ENCODE results near the gene PRDX1.
A peak's percentile ranks its signal among the peaks of the same experiment; 100 is the strongest.

PRDX1 gene

DNA sequence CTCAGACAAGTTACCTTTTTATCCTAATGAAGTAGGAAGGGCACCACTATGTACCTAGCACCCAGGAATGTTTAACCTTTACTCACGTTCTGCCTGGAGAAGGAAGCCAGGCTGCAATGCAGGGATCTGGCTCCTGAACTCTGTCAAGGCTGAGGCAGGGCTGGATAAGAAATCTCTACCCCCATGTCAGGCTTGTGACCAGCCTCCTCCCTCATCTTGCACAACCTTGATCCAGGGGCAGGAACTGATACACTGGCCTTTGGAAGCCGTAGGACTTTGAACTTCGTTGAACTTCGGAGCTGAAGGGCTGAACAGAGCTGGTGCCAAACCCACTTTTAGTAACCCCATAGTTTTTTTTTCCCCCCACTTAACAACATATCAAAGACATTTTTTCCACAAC is 20.9 kb upstream of the PRDX1 start:
- DNase-seq = peak in 1 of 3 donors; percentile 9
- H3K4me3 ChIP-seq (ENCODE audit: control insufficient read depth in 1 of 7, extremely low read depth in 1 of 7, insufficient read depth in 4 of 7, low read depth in 2 of 7, low read length in 6 of 7) = peak overlapping the region in 1 of 7 experiments; percentile 18
- H3K9me3 ChIP-seq (ENCODE audit: control extremely low read depth in 1 of 5, control insufficient read depth in 4 of 5, insufficient read depth in 2 of 5, low read depth in 1 of 5, low read length in 4 of 5) = no peaks in the 10 kb centered on the region
- CTCF ChIA-PET = interaction anchor here (0.6 to 4.3 kb wide), 6 partner anchors 9 to 28 kb away, joined by 3 to 30 read pairs (median 4); partner anchors contain the start of gene PRDX1
- peaks cover 30 to 54% (median 44%) of the 10 kb centered on the region in 4 experiments for H3K4me1 ChIP-seq (ENCODE audit: control extremely low read depth in 1 of 4, control insufficient read depth in 4 of 4, insufficient read depth in 4 of 4, low read length in 3 of 4)
- POLR2A ChIA-PET = interaction anchor here (0.9 to 5.9 kb wide), 3 partner anchors 8 to 24 kb away, joined by 3 to 53 read pairs (median 6); partner anchors contain the start of genes AKR1A1 and PRDX1
- H3K36me3 ChIP-seq (ENCODE audit: control insufficient read depth in 4 of 4, insufficient read depth in 4 of 4, low read length in 3 of 4) = no peaks in the 10 kb centered on the region
- H3K27ac ChIP-seq (ENCODE audit: insufficient read depth in 1 of 2, low read depth in 1 of 2, low read length in 2 of 2, poor library complexity in 1 of 2, severe bottlenecking in 2 of 2) = no peak overlapping the region
- WGBS (ENCODE audit: insufficient coverage) = 37% methylated on average over 4 of the region's 4 CpGs
- no peaks in the 10 kb centered on the region for H3K27me3 ChIP-seq (replicated peaks in 2 of 5; ENCODE audit: control insufficient read depth in 4 of 5, insufficient read depth in 5 of 5, low read length in 4 of 5)

DNA sequence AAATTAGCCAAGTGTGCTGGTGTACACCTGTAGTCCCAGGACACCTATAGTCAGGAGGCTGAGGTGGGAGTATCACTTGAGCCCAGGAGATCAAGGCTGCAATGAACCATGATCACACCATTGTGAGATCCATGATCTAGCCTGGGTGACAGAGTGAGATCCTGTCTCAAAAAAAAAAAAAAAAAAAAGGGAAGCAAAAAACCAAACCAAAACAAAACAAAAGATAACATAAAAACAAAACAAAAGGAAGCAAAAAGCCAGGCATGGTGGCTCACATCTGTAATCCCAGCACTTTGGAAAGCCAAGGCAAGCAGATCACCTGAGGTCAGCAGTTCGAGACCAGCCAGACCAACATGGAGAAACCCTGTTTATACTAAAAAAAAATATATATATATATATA is 19.5 kb upstream of the PRDX1 start:
- Histone ChIP-seq H3K27me3 (replicated peaks in 2 of 5; ENCODE audit: control insufficient read depth in 4 of 5, insufficient read depth in 5 of 5, low read length in 4 of 5) (no peaks in the 10 kb centered on the region), H3K4me1 (ENCODE audit: control extremely low read depth in 1 of 4, control insufficient read depth in 4 of 4, insufficient read depth in 4 of 4, low read length in 3 of 4) (peaks cover 30 to 54% (median 41%) of the 10 kb centered on the region in 4 experiments), H3K27ac (ENCODE audit: insufficient read depth in 1 of 2, low read depth in 1 of 2, low read length in 2 of 2, poor library complexity in 1 of 2, severe bottlenecking in 2 of 2) (no peak overlapping the region), H3K36me3 (ENCODE audit: control insufficient read depth in 4 of 4, insufficient read depth in 4 of 4, low read length in 3 of 4) (no peaks in the 10 kb centered on the region), H3K4me3 (ENCODE audit: control insufficient read depth in 1 of 7, extremely low read depth in 1 of 7, insufficient read depth in 4 of 7, low read depth in 2 of 7, low read length in 6 of 7) (no peak overlapping the region), H3K9me3 (ENCODE audit: control extremely low read depth in 1 of 5, control insufficient read depth in 4 of 5, insufficient read depth in 2 of 5, low read depth in 1 of 5, low read length in 4 of 5) (no peaks in the 10 kb centered on the region)
- ChIA-PET CTCF (interaction anchor here (1.0 kb wide), 1 partner anchor 28 kb away, joined by 3 read pairs; no protein-coding TSS in a partner anchor), POLR2A (interaction anchor here (1.2 to 5.9 kb wide), 2 partner anchors 9 to 20 kb away, joined by 3 to 53 read pairs; partner anchors contain the start of genes AKR1A1 and PRDX1)
- peak in 2 of 3 donors; percentile 28 for DNase-seq
- no CpG with 5 or more reads among the region's 1 CpG for WGBS (ENCODE audit: insufficient coverage)

DNA sequence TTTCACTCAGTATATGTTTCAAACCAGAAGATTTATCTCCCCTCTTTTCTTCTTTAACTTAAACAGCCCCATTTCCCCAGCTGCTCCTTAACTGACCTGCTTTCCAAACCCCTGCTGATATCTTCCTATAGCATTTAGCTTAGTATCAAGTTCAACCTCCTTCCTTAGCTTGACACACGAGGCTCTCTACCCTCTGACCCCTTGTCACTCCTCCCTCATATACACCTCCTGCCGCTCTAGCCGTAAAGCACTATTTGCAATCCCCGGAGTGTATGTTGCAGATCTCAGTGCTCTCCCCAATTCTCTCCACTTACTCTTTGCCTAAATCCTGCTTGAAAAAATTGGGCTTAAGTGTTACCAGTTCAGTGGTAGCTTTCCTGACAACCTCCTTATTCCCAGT is 15.2 kb upstream of the PRDX1 start:
- Histone ChIP-seq H3K9me3 (ENCODE audit: control extremely low read depth in 1 of 5, control insufficient read depth in 4 of 5, insufficient read depth in 2 of 5, low read depth in 1 of 5, low read length in 4 of 5) (no peaks in the 10 kb centered on the region), H3K4me3 (ENCODE audit: control insufficient read depth in 1 of 7, extremely low read depth in 1 of 7, insufficient read depth in 4 of 7, low read depth in 2 of 7, low read length in 6 of 7) (no peak overlapping the region), H3K36me3 (ENCODE audit: control insufficient read depth in 4 of 4, insufficient read depth in 4 of 4, low read length in 3 of 4) (no peaks in the 10 kb centered on the region), H3K27me3 (replicated peaks in 2 of 5; ENCODE audit: control insufficient read depth in 4 of 5, insufficient read depth in 5 of 5, low read length in 4 of 5) (no peaks in the 10 kb centered on the region), H3K4me1 (ENCODE audit: control extremely low read depth in 1 of 4, control insufficient read depth in 4 of 4, insufficient read depth in 4 of 4, low read length in 3 of 4) (peaks cover 3 to 15% (median 4%) of the 10 kb centered on the region in 4 experiments), H3K27ac (ENCODE audit: insufficient read depth in 1 of 2, low read depth in 1 of 2, low read length in 2 of 2, poor library complexity in 1 of 2, severe bottlenecking in 2 of 2) (no peak overlapping the region)
- POLR2A ChIA-PET = interaction anchor here (0.7 to 2.0 kb wide), 2 partner anchors 15 kb away, joined by 3 to 16 read pairs; partner anchors contain the start of gene PRDX1
- no peak for DNase-seq
- 80% methylated on average over 4 of the region's 4 CpGs for WGBS (ENCODE audit: insufficient coverage)
- CTCF ChIA-PET = interaction anchor here (1.2 to 4.9 kb wide), 4 partner anchors 8 to 21 kb away, joined by 4 to 37 read pairs (median 6); partner anchors contain the start of gene PRDX1

DNA sequence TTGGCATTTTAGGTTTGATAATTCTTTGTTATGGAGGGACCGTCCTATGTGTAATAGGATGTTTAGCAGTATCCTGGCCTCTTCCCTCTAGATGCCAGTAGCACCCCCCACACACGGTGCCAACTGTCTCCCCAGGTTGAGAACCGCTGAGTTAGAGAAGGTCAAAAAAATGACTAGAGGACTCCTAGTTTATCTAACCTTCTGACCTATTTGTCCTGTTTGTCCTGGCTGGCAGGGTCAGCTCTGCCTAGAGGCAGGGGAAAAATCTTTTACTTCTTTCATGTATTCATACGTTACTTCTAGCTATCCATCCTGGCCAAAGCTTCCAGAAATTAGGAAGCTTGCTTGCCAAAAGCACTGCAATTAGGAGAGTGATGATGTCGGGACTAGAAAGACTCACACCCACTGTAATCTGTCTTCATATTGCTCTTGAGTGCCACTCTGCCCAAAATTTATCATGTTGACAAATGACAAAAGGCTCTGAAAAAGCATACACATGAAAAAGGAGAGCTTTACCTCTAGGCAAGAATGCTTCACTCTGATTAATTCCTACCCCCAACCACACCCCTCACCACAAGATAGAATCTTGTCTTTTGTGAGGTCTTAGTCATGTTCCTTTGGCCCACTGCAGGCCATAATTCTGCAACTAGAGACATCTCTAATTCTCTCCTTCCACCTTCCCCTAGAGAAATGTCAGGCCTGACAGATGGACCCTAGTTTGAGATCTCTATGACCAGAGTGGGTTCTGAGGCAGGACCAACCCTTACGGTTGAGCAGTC is 14.5 kb upstream of the PRDX1 start:
- Histone ChIP-seq H3K27ac (ENCODE audit: insufficient read depth in 1 of 2, low read depth in 1 of 2, low read length in 2 of 2, poor library complexity in 1 of 2, severe bottlenecking in 2 of 2) (no peak overlapping the region), H3K27me3 (replicated peaks in 2 of 5; ENCODE audit: control insufficient read depth in 4 of 5, insufficient read depth in 5 of 5, low read length in 4 of 5) (no peaks in the 10 kb centered on the region), H3K4me3 (ENCODE audit: control insufficient read depth in 1 of 7, extremely low read depth in 1 of 7, insufficient read depth in 4 of 7, low read depth in 2 of 7, low read length in 6 of 7) (no peak overlapping the region), H3K9me3 (ENCODE audit: control extremely low read depth in 1 of 5, control insufficient read depth in 4 of 5, insufficient read depth in 2 of 5, low read depth in 1 of 5, low read length in 4 of 5) (no peaks in the 10 kb centered on the region), H3K4me1 (ENCODE audit: control extremely low read depth in 1 of 4, control insufficient read depth in 4 of 4, insufficient read depth in 4 of 4, low read length in 3 of 4) (peaks cover 0 to 9% (median 2%) of the 10 kb centered on the region in 4 experiments), H3K36me3 (ENCODE audit: control insufficient read depth in 4 of 4, insufficient read depth in 4 of 4, low read length in 3 of 4) (no peaks in the 10 kb centered on the region)
- peak in 1 of 3 donors; percentile 46 for DNase-seq
- POLR2A ChIA-PET = interaction anchor here (2.0 kb wide), 1 partner anchor 15 kb away, joined by 16 read pairs; the partner anchor contains the start of gene PRDX1
- CTCF ChIA-PET = interaction anchor here (1.0 to 4.9 kb wide), 5 partner anchors 9 to 44 kb away, joined by 3 to 37 read pairs (median 7); partner anchors contain the start of gene PRDX1
- WGBS (ENCODE audit: insufficient coverage) = 79% methylated on average over 3 of the region's 6 CpGs

DNA sequence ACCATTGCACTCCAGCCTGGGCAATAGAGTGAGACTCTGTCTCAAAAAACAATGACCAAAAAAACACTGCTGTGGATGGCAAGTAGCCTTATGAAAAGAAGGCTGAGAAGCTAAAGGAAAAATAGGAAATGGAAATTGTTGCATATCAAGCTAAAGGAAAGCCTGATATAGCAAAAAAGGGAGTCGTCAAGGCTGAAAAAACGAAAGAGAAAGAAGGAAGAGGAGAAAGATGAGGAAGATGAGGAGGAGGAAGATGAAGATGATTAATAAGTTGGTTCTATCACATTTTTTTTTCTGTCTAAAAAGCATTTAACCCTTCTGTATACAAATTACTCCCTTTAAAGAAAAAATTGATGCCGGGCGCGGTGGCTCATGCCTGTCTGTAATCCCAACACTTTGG is 10.2 kb upstream of the PRDX1 start:
- Histone ChIP-seq H3K4me1 (ENCODE audit: control extremely low read depth in 1 of 4, control insufficient read depth in 4 of 4, insufficient read depth in 4 of 4, low read length in 3 of 4) (peaks cover 0 to 6% (median 0%) of the 10 kb centered on the region in 4 experiments), H3K36me3 (ENCODE audit: control insufficient read depth in 4 of 4, insufficient read depth in 4 of 4, low read length in 3 of 4) (no peaks in the 10 kb centered on the region), H3K9me3 (ENCODE audit: control extremely low read depth in 1 of 5, control insufficient read depth in 4 of 5, insufficient read depth in 2 of 5, low read depth in 1 of 5, low read length in 4 of 5) (no peaks in the 10 kb centered on the region), H3K27me3 (replicated peaks in 2 of 5; ENCODE audit: control insufficient read depth in 4 of 5, insufficient read depth in 5 of 5, low read length in 4 of 5) (no peaks in the 10 kb centered on the region), H3K4me3 (ENCODE audit: control insufficient read depth in 1 of 7, extremely low read depth in 1 of 7, insufficient read depth in 4 of 7, low read depth in 2 of 7, low read length in 6 of 7) (no peak overlapping the region), H3K27ac (ENCODE audit: insufficient read depth in 1 of 2, low read depth in 1 of 2, low read length in 2 of 2, poor library complexity in 1 of 2, severe bottlenecking in 2 of 2) (no peak overlapping the region)
- no peak for DNase-seq
- 71% methylated on average over 5 of the region's 5 CpGs for WGBS (ENCODE audit: insufficient coverage)
- POLR2A ChIA-PET = interaction anchor here (0.6 kb wide), 1 partner anchor 28 kb away, joined by 3 read pairs; no protein-coding TSS in a partner anchor
- CTCF ChIA-PET = interaction anchor here (1.5 kb wide), 1 partner anchor 8 kb away, joined by 3 read pairs; no protein-coding TSS in a partner anchor

DNA sequence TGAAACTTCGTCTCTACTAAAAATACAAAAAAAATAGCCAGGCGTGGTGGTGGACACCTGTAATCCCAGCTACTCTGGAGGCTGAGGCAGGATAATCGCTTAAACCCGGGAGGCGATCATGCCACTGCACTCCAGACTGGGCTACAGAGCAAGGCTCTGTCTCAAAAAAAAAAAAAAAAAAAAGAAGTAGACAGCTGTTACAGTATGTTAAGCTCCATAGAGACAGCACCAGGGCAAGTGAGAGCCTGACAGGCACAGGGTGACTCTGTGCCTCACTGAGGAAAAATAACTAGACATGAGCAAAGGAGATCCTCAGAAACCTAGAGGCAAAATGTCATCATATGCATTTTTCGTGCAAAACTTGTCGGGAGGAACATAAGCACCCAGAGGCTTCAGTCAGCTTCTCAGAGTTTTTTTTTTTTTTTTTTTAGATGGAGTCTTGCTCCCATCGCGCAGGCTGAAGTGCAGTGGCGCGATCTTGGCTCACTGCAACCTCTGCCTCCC is 9.0 kb upstream of the PRDX1 start:
- POLR2A ChIA-PET = interaction anchor here (0.6 to 1.3 kb wide), 3 partner anchors 9 to 31 kb away, joined by 3 to 4 read pairs (median 4); partner anchors contain the start of gene PRDX1

More for the DNA sequence above, 9.0 kb upstream of the PRDX1 start:
- Histone ChIP-seq H3K27me3 (replicated peaks in 2 of 5; ENCODE audit: control insufficient read depth in 4 of 5, insufficient read depth in 5 of 5, low read length in 4 of 5) (no peaks in the 10 kb centered on the region), H3K27ac (ENCODE audit: insufficient read depth in 1 of 2, low read depth in 1 of 2, low read length in 2 of 2, poor library complexity in 1 of 2, severe bottlenecking in 2 of 2) (no peak overlapping the region), H3K9me3 (ENCODE audit: control extremely low read depth in 1 of 5, control insufficient read depth in 4 of 5, insufficient read depth in 2 of 5, low read depth in 1 of 5, low read length in 4 of 5) (no peaks in the 10 kb centered on the region), H3K36me3 (ENCODE audit: control insufficient read depth in 4 of 4, insufficient read depth in 4 of 4, low read length in 3 of 4) (no peaks in the 10 kb centered on the region), H3K4me3 (ENCODE audit: control insufficient read depth in 1 of 7, extremely low read depth in 1 of 7, insufficient read depth in 4 of 7, low read depth in 2 of 7, low read length in 6 of 7) (no peak overlapping the region), H3K4me1 (ENCODE audit: control extremely low read depth in 1 of 4, control insufficient read depth in 4 of 4, insufficient read depth in 4 of 4, low read length in 3 of 4) (peaks cover 0 to 4% (median 2%) of the 10 kb centered on the region in 4 experiments)
- no peak for DNase-seq
- CTCF ChIA-PET = no interaction called here
- WGBS (ENCODE audit: insufficient coverage) = 98% methylated on average over 7 of the region's 11 CpGs

Data from common myeloid progenitor, CD34-positive (primary cell).